Naive thymus-derived CD4-positive, alpha-beta T cell (primary cell): ENCODE measurements around the gene FOXA2. TPM values are rescaled to one million over a fixed set of nuclear protein-coding genes. Genes with fewer than 3 reads are reported as not detected.

Experiments used
- ATAC-seq: fragments of 150-1000 bp; cut with Tn5 transposase; 2 replicates; pipeline ENCODE4 v1.10.0; 2021; ENCODE audit warnings: mild to moderate bottlenecking, moderate library complexity
- CTCF ChIA-PET: fragments of 350-600 bp; sonication (Branson Sonifier 250); formaldehyde crosslinking; loops from one replicate; lab custom pipeline; 2021; ENCODE audit warnings: antibody characterized with exemption; lab: Charles Lee
- POLR2A ChIA-PET: fragments of 350-600 bp; sonication (Branson Sonifier 250); formaldehyde crosslinking; loops from one replicate; lab custom pipeline; 2021; ENCODE audit warnings: antibody characterized with exemption, inconsistent platforms; lab: Charles Lee
- DNase-seq, 9 donors: peaks; one replicate each; pipeline versions ENCODE4 v3.0.0 to v3.0.0-alpha.2; 2020 to 2022; ENCODE audit warnings: mixed read lengths in 1 of 9
- H3K27ac ChIP-seq: one replicate; pipeline ENCODE4 v1.7.0; 2013; ENCODE audit warnings: mild to moderate bottlenecking, low read depth, low read length, moderate library complexity
- H3K27me3 ChIP-seq, 2 donors: one replicate each; pipeline ENCODE4 v1.7.0; 2013; ENCODE audit warnings: low read length in 2 of 2, mild to moderate bottlenecking in 2 of 2, moderate library complexity in 2 of 2; ENCODE audit not compliant: control insufficient read depth in 2 of 2, insufficient read depth in 2 of 2
- H3K36me3 ChIP-seq, 3 experiments: 1 replicate in 2 of 3; 2 replicates in 1 of 3; pipeline ENCODE4 v1.7.0; 2013; ENCODE audit warnings: low read length in 3 of 3, mild to moderate bottlenecking in 3 of 3, moderate library complexity in 1 of 3; ENCODE audit not compliant: insufficient read depth in 3 of 3, control insufficient read depth in 2 of 3
- H3K4me1 ChIP-seq, 2 donors: one replicate each; pipeline ENCODE4 v1.7.0; 2013; ENCODE audit warnings: low read length in 2 of 2, mild to moderate bottlenecking in 2 of 2, moderate library complexity in 1 of 2; ENCODE audit not compliant: control insufficient read depth in 2 of 2, insufficient read depth in 2 of 2
- H3K4me3 ChIP-seq: 2 replicates; pipeline ENCODE4 v1.7.0; 2013; ENCODE audit warnings: mild to moderate bottlenecking, low read length
- H3K9me3 ChIP-seq, 3 experiments: 1 replicate in 2 of 3; 2 replicates in 1 of 3; pipeline ENCODE4 v1.7.0; 2013; ENCODE audit warnings: low read length in 3 of 3; ENCODE audit not compliant: control insufficient read depth in 2 of 3
- H3K27ac Mint-ChIP-seq, 9 donors: one replicate each; pipeline ENCODE4 v1.8.0; 2020 to 2022; ENCODE audit warnings: mixed read lengths in 9 of 9, mild to moderate bottlenecking in 8 of 9, moderate library complexity in 5 of 9, inconsistent platforms in 2 of 9
- H3K27me3 Mint-ChIP-seq, 5 donors: one replicate each; pipeline ENCODE4 v1.8.0; 2021 to 2022; ENCODE audit warnings: mixed read lengths in 5 of 5, mild to moderate bottlenecking in 1 of 5
- H3K36me3 Mint-ChIP-seq, 5 donors: one replicate each; pipeline ENCODE4 v1.8.0; 2020 to 2022; ENCODE audit warnings: mixed read lengths in 5 of 5, mild to moderate bottlenecking in 3 of 5, inconsistent platforms in 1 of 5
- H3K4me1 Mint-ChIP-seq, 7 donors: one replicate each; pipeline ENCODE4 v1.8.0; 2020 to 2022; ENCODE audit warnings: mixed read lengths in 7 of 7, mild to moderate bottlenecking in 3 of 7, inconsistent platforms in 1 of 7
- H3K4me3 Mint-ChIP-seq, 10 donors: one replicate each; pipeline ENCODE4 v1.8.0; 2020 to 2022; ENCODE audit warnings: mild to moderate bottlenecking in 10 of 10, mixed read lengths in 10 of 10, moderate library complexity in 6 of 10, inconsistent platforms in 2 of 10
- H3K9me3 Mint-ChIP-seq, 11 donors: one replicate each; pipeline ENCODE4 v1.8.0; 2020 to 2022; ENCODE audit warnings: mixed read lengths in 11 of 11, mild to moderate bottlenecking in 4 of 11, inconsistent platforms in 1 of 11, moderate library complexity in 1 of 11
- intact Hi-C, 2 donors: fragments of 100-400 bp; cut with micrococcal nuclease; formaldehyde crosslinking; loops; one replicate each; pipeline ENCODE4 v1.15.1; 2023
- polyA plus RNA-seq, 2 donors: library from polyadenylated mRNA; unstranded; fragments of 300-500 nt; fragmentation: Illumina TruSeq; gene quantifications; one replicate each; pipeline ENCODE4 v1.2.3, GENCODE V29; 2021
- total RNA-seq, 6 experiments: library from RNA in 5 of 6; stranded (reverse) in 5 of 6; gene quantifications; 1 replicate in 5 of 6; 2 replicates in 1 of 6; pipeline ENCODE4 v1.2.3 and lab custom pipeline; 2021 to 2026

The FOXA2 gene
- total and polyA plus RNA-seq, 7 experiments from 2014 or later, result not detected

DNA sequence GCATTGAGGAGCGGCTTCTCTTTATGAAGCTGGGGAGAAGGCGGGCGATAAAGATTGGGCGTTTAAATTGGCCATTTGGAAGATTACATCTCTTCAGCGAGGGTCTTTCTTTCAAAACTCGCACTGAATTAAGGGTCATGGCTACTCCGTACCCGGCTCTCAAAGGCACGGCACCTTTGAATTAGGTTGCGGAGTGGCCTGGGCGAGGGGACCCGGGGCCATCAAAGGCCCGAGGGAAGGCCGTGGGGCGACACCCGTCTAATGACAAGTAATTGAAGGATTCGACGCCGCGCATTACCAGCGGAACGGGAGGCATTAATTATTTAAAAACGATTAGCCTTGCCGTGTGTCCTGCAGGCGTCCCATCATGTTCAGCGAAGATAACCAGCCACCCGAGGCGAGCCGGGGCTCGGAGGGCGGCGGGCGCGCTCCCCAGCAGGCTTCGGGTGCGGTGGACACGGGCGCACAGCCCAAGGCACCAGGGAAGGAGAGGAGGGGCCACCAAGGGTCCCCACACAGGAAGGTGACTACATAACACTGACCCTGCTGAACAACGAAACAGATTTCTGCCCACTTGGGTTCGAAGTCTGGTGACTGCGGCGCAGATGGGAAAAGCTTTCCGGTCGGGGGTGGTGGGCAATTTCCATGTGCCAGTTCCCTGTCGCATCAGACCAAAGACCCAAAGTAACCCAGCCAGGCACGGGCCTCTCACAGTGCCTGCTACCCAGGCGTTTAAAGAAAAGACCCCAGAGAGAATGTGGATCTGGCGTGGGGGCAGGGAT lies 7.4 kb downstream of the FOXA2 start:
- H3K36me3 ChIP-seq, result no peaks in the 10 kb centered on the region
- no peak overlapping the region for H3K4me3 ChIP-seq
- Mint-ChIP-seq H3K4me3 (no peak overlapping the region), H3K9me3 (peaks cover 0 to 30% (median 5%) of the 10 kb centered on the region in 11 donors), H3K4me1 (peaks cover 0 to 10% (median 3%) of the 10 kb centered on the region in 7 donors), H3K27ac (no peak overlapping the region), H3K36me3 (peaks cover 0 to 10% (median 0%) of the 10 kb centered on the region in 5 donors), H3K27me3 (peaks cover 83 to 94% (median 84%) of the 10 kb centered on the region in 5 donors)
- no peak overlapping the region for H3K27ac ChIP-seq
- POLR2A ChIA-PET, result no interaction called here
- intact Hi-C loops, result no loop called here
- H3K27me3 ChIP-seq, result peaks cover 0 to 9% of the 10 kb centered on the region in 2 donors
- ATAC-seq, result no peak
- DNase-seq, result no peak
- CTCF ChIA-PET, result no interaction called here
- no peaks in the 10 kb centered on the region for H3K9me3 ChIP-seq
- no peaks in the 10 kb centered on the region for H3K4me1 ChIP-seq

DNA sequence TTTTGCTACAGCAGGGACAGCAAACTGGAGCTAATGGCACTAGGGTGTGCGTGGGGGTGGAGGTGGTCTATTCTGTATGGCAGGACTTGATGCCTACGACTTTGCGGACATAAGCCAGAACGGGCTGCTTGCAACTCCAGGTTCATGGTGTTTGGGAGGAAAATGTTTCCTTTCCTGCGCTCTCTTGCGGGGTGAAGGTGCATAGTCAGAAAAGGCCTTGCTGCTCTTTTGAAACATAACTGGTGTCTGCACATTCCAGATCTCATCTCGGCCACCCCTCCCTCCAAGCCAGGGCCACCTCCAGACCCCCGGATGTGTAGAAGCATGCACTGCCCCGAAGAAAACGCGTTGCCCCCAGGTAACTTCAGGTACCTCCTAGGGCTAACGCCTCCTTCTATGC lies 8.1 kb downstream of the FOXA2 start:
- no peak overlapping the region for H3K4me3 ChIP-seq
- no peak for DNase-seq
- peaks cover 0 to 9% of the 10 kb centered on the region in 2 donors for H3K27me3 ChIP-seq
- H3K36me3 ChIP-seq, result no peaks in the 10 kb centered on the region
- ChIA-PET POLR2A (no interaction called here), CTCF (no interaction called here)
- Mint-ChIP-seq H3K4me1 (peaks cover 0 to 9% (median 0%) of the 10 kb centered on the region in 7 donors), H3K36me3 (peaks cover 0 to 10% (median 0%) of the 10 kb centered on the region in 5 donors), H3K27me3 (peaks cover 83 to 94% (median 84%) of the 10 kb centered on the region in 5 donors), H3K9me3 (peaks cover 0 to 36% (median 6%) of the 10 kb centered on the region in 11 donors), H3K27ac (no peak overlapping the region), H3K4me3 (no peak overlapping the region)
- intact Hi-C loops, result no loop called here
- no peaks in the 10 kb centered on the region for H3K4me1 ChIP-seq
- H3K27ac ChIP-seq, result no peak overlapping the region
- ATAC-seq, result no peak
- H3K9me3 ChIP-seq, result no peaks in the 10 kb centered on the region

DNA sequence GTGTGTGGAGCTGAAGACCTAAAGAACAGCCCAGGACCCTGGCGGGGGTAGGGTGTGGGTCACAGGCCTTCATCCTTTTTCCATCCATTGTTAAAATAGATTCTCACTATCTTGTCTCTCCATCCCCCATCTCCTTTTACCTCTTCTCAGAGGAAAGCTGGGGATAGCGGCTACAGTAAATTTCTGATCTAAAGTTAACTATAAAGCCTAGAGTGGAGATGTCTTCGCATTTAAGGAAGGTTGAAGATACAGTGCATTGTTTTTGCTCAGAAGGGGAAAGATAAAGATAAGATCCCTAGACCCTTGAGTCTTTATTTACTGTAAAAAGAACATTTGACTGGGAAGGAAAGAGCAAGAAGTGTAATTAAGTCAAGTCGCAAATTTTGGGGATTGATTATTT lies 8.6 kb downstream of the FOXA2 start:
- peaks cover 0 to 41% (median 7%) of the 10 kb centered on the region in 11 donors for H3K9me3 Mint-ChIP-seq
- H3K27me3 Mint-ChIP-seq, result peaks cover 83 to 94% (median 84%) of the 10 kb centered on the region in 5 donors
- H3K27me3 ChIP-seq, result peaks cover 0 to 9% of the 10 kb centered on the region in 2 donors
- peak overlapping the region in 1 of 9 donors; percentile 74 for H3K27ac Mint-ChIP-seq
- H3K4me1 ChIP-seq, result no peaks in the 10 kb centered on the region
- H3K9me3 ChIP-seq, result no peaks in the 10 kb centered on the region
- ATAC-seq, result no peak
- CTCF ChIA-PET, result no interaction called here
- no peak overlapping the region for H3K27ac ChIP-seq
- no peak overlapping the region for H3K4me3 Mint-ChIP-seq
- peaks cover 0 to 10% (median 0%) of the 10 kb centered on the region in 5 donors for H3K36me3 Mint-ChIP-seq
- intact Hi-C loops, result no loop called here
- no peaks in the 10 kb centered on the region for H3K36me3 ChIP-seq
- H3K4me3 ChIP-seq, result no peak overlapping the region
- DNase-seq, result no peak
- POLR2A ChIA-PET, result no interaction called here
- peaks cover 0 to 9% (median 0%) of the 10 kb centered on the region in 7 donors for H3K4me1 Mint-ChIP-seq

DNA sequence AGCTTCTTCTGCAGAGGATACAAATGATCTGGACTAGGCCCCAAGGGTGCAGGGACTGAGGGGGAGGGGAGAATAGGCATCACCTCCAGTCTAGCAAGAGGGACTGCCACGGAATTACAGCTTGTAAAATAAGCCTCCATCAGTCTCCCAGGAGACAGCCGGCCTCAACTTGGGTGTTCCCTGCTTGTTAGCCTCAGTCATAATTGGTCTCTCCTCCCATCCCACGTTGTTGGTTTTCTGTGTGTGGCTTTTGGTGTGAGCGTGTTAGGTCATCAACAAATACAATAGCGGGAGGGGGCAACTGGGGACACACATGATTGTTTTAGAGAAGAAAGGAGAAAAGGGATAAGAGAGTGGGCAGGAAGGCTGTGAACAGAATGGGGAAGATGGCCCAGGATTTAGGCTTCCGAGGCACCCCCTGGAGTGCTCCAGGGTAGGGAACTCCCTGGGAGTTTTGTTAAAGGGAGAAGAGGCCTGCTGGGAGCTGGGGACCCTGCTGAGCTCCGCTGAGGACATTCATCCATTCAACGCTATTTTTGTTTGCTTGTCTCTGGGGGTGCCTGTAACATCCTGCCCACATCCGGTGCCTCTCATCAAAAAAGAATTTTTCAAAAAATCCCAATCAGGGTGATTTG lies 9.2 kb downstream of the FOXA2 start:
- intact Hi-C loops, result no loop called here
- H3K9me3 ChIP-seq, result no peaks in the 10 kb centered on the region
- peaks cover 0 to 9% of the 10 kb centered on the region in 2 donors for H3K27me3 ChIP-seq
- no peak overlapping the region for H3K27ac ChIP-seq
- H3K4me1 ChIP-seq, result no peaks in the 10 kb centered on the region
- H3K4me3 ChIP-seq, result no peak overlapping the region
- H3K9me3 Mint-ChIP-seq, result peaks cover 0 to 40% (median 7%) of the 10 kb centered on the region in 11 donors
- no peak overlapping the region for H3K27ac Mint-ChIP-seq
- ChIA-PET CTCF (no interaction called here), POLR2A (no interaction called here)
- peaks cover 0 to 10% (median 0%) of the 10 kb centered on the region in 5 donors for H3K36me3 Mint-ChIP-seq
- ATAC-seq, result no peak
- DNase-seq, result no peak
- no peak overlapping the region for H3K4me3 Mint-ChIP-seq
- no peaks in the 10 kb centered on the region for H3K36me3 ChIP-seq
- peaks cover 79 to 92% (median 81%) of the 10 kb centered on the region in 5 donors for H3K27me3 Mint-ChIP-seq
- H3K4me1 Mint-ChIP-seq, result peaks cover 0 to 9% (median 0%) of the 10 kb centered on the region in 7 donors

DNA sequence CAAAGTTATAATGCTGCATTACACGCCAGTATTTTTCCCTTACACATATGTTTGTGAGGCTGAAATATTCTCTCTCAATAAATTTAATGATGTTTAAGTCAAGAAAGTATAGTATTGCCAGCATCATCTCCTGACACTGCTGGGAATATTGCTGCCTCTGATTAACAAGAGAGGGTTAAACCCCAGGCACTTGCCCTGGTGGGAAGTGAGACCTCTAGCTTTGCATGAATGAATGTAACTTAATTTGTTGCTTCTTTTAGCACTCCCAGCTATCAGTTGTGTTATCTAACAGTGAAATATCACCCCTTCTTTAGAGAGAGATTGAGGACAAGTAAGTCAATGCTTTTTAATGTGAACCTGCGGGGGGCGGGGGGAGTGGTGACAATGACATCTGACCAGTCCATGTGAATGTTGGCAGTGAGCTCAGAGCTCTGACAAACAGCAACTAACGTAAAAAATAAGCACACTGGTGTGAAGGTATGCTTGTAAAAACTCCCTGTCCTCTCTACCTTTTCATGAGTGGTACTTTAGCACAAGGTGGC lies 9.8 kb downstream of the FOXA2 start:
- DNase-seq, result no peak
- Mint-ChIP-seq H3K27me3 (peaks cover 75 to 92% (median 77%) of the 10 kb centered on the region in 5 donors), H3K36me3 (peaks cover 0 to 10% (median 0%) of the 10 kb centered on the region in 5 donors), H3K27ac (no peak overlapping the region), H3K4me3 (no peak overlapping the region), H3K4me1 (peaks cover 0 to 9% (median 0%) of the 10 kb centered on the region in 7 donors), H3K9me3 (peaks cover 0 to 36% (median 7%) of the 10 kb centered on the region in 11 donors)
- intact Hi-C loops, result no loop called here
- H3K4me1 ChIP-seq, result no peaks in the 10 kb centered on the region
- no peaks in the 10 kb centered on the region for H3K9me3 ChIP-seq
- POLR2A ChIA-PET, result no interaction called here
- CTCF ChIA-PET, result no interaction called here
- H3K4me3 ChIP-seq, result no peak overlapping the region
- peaks cover 0 to 9% of the 10 kb centered on the region in 2 donors for H3K27me3 ChIP-seq
- no peaks in the 10 kb centered on the region for H3K36me3 ChIP-seq
- H3K27ac ChIP-seq, result no peak overlapping the region
- no peak for ATAC-seq

DNA sequence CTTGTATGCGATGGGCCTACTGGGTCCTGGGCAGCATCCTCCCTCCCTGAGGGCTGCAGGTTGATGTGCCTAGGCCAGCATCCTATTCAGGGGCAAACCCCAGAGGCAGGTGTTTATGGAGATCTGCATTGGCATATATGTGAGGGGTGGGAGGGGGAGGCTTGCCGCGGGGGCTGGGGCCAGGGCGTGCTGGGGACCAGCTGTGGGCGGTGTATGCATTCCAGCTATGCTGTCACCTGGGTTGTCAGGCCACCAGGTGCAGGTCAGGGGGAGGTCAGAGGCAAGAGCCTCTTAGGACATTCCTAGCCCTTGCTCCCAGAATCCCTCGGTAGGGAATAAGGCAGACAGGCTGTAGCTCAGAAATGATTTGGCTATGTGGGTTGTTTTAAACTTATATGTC lies 11.9 kb downstream of the FOXA2 start:
- intact Hi-C loops, result no loop called here
- no peak overlapping the region for H3K27ac ChIP-seq
- Mint-ChIP-seq H3K4me1 (peaks cover 0 to 7% (median 0%) of the 10 kb centered on the region in 7 donors), H3K4me3 (no peak overlapping the region), H3K27ac (no peak overlapping the region), H3K9me3 (peaks cover 0 to 34% (median 7%) of the 10 kb centered on the region in 11 donors), H3K27me3 (peaks cover 66 to 91% (median 77%) of the 10 kb centered on the region in 5 donors), H3K36me3 (peaks cover 0 to 4% (median 1%) of the 10 kb centered on the region in 5 donors)
- no peak for DNase-seq
- no peaks in the 10 kb centered on the region for H3K36me3 ChIP-seq
- H3K4me1 ChIP-seq, result no peaks in the 10 kb centered on the region
- ChIA-PET POLR2A (no interaction called here), CTCF (no interaction called here)
- H3K4me3 ChIP-seq, result no peak overlapping the region
- H3K9me3 ChIP-seq, result no peaks in the 10 kb centered on the region
- no peaks in the 10 kb centered on the region for H3K27me3 ChIP-seq
- ATAC-seq, result no peak
